Islet precursor cell (in vitro differentiated cells): ENCODE data around the gene DSC3.
"Not testable (repeated sequence)": the region's sequence is repeated elsewhere in the genome, so short reads cannot be mapped to it uniquely, and the experiment has no call there.

Source experiments
- DNase-seq: peaks from one replicate; pipeline ENCODE4 v3.0.0-alpha.2; 2018

The DSC3 gene

GRCh38 chr18:31040686-31041270, 1.8 kb downstream of the DSC3 start:
- DNase-seq = no peak

GRCh38 chr18:31039426-31039825, 3.1 kb downstream of the DSC3 start:
- no peak for DNase-seq

GRCh38 chr18:31037686-31038085, 4.9 kb downstream of the DSC3 start:
- DNase-seq = not testable (repeated sequence)

GRCh38 chr18:31034541-31034940, 8.0 kb downstream of the DSC3 start:
- DNase-seq = no peak

GRCh38 chr18:31030574-31031278, 11.8 kb downstream of the DSC3 start:
- no peak for DNase-seq

- DNase-seq = no peak
Observed at GRCh38 chr18:31015715-31016434, 26.7 kb downstream of the DSC3 start.

GRCh38 chr18:31011455-31011854, 31.1 kb downstream of the DSC3 start:
- DNase-seq = not testable (repeated sequence)

- DNase-seq = no peak
Observed at GRCh38 chr18:31010601-31011000, 31.9 kb downstream of the DSC3 start.

- DNase-seq = no peak
Observed at GRCh38 chr18:30999887-31000628, 42.5 kb downstream of the DSC3 start.

- no peak for DNase-seq
Observed at GRCh38 chr18:30999186-30999585, 43.4 kb downstream of the DSC3 start.

- DNase-seq = no peak
Observed at GRCh38 chr18:30997223-30997622, 45.3 kb downstream of the DSC3 start.

- no peak for DNase-seq
Observed at GRCh38 chr18:30992231-30992630, 50.3 kb downstream of the DSC3 start.

- no peak for DNase-seq
Observed at GRCh38 chr18:30991397-30991796, 51.1 kb downstream of the DSC3 start.

- no peak for DNase-seq
Observed at GRCh38 chr18:30989141-30989540, 53.4 kb downstream of the DSC3 start.

GRCh38 chr18:30988440-30988839, 54.1 kb downstream of the DSC3 start:
- DNase-seq = no peak

GRCh38 chr18:30987467-30988241, 54.9 kb downstream of the DSC3 start:
- DNase-seq = peak; percentile 84

- no peak for DNase-seq
Observed at GRCh38 chr18:30985753-30986152, 56.8 kb downstream of the DSC3 start.

GRCh38 chr18:30982285-30982992, 60.1 kb downstream of the DSC3 start:
- DNase-seq = no peak

GRCh38 chr18:30978091-30978490, 64.5 kb downstream of the DSC3 start:
- not testable (repeated sequence) for DNase-seq

GRCh38 chr18:30971338-30971956, 71.1 kb downstream of the DSC3 start:
- DNase-seq = no peak

GRCh38 chr18:30970196-30970816, 72.2 kb downstream of the DSC3 start:
- DNase-seq = no peak
